ENCODE results near the gene CHL1. TPM values are rescaled to one million over a fixed set of nuclear protein-coding genes. Genes with fewer than 3 reads are reported as not detected.
"Not testable (repeated sequence)": the region's sequence is repeated elsewhere in the genome, so short reads cannot be mapped to it uniquely, and the experiment has no call there.

Gene CHL1
- total RNA-seq, 1 donor from 2014 or later = 36.4 TPM

- no peak for DNase-seq (ENCODE audit: low spot score)
Measured at GRCh38 chr3:335240-335639, 138.7 kb downstream of the CHL1 start.

- no peak for DNase-seq (ENCODE audit: low spot score)
Measured at GRCh38 chr3:339351-339750, 142.8 kb downstream of the CHL1 start.

- DNase-seq (ENCODE audit: low spot score) = no peak
Measured at GRCh38 chr3:341998-342397, 145.4 kb downstream of the CHL1 start.

GRCh38 chr3:346186-346585 is 149.6 kb downstream of the CHL1 start:
- DNase-seq (ENCODE audit: low spot score) = no peak

- DNase-seq (ENCODE audit: low spot score) = no peak
Measured at GRCh38 chr3:347581-347980, 151.0 kb downstream of the CHL1 start.

- DNase-seq (ENCODE audit: low spot score) = no peak
Measured at GRCh38 chr3:350871-351371, 154.4 kb downstream of the CHL1 start.

- no peak for DNase-seq (ENCODE audit: low spot score)
Measured at GRCh38 chr3:352599-352998, 156.0 kb downstream of the CHL1 start.

- DNase-seq (ENCODE audit: low spot score) = no peak
Measured at GRCh38 chr3:353191-353739, 156.7 kb downstream of the CHL1 start.

- DNase-seq (ENCODE audit: low spot score) = no peak
Measured at GRCh38 chr3:354432-354831, 157.9 kb downstream of the CHL1 start.

GRCh38 chr3:355622-356021 is 159.1 kb downstream of the CHL1 start:
- no peak for DNase-seq (ENCODE audit: low spot score)

GRCh38 chr3:356952-357351 is 160.4 kb downstream of the CHL1 start:
- no peak for DNase-seq (ENCODE audit: low spot score)

- DNase-seq (ENCODE audit: low spot score) = no peak
Measured at GRCh38 chr3:359672-360071, 163.1 kb downstream of the CHL1 start.

- DNase-seq (ENCODE audit: low spot score) = no peak
Measured at GRCh38 chr3:362681-363338, 166.2 kb downstream of the CHL1 start.

- no peak for DNase-seq (ENCODE audit: low spot score)
Measured at GRCh38 chr3:364287-364686, 167.7 kb downstream of the CHL1 start.

- no peak for DNase-seq (ENCODE audit: low spot score)
Measured at GRCh38 chr3:365268-365667, 168.7 kb downstream of the CHL1 start.

GRCh38 chr3:366253-366652 is 169.7 kb downstream of the CHL1 start:
- DNase-seq (ENCODE audit: low spot score) = not testable (repeated sequence)

- no peak for DNase-seq (ENCODE audit: low spot score)
Measured at GRCh38 chr3:373193-373779, 176.7 kb downstream of the CHL1 start.

GRCh38 chr3:374459-374858 is 177.9 kb downstream of the CHL1 start:
- no peak for DNase-seq (ENCODE audit: low spot score)

- DNase-seq (ENCODE audit: low spot score) = no peak
Measured at GRCh38 chr3:377158-377561, 180.6 kb downstream of the CHL1 start.

- no peak for DNase-seq (ENCODE audit: low spot score)
Measured at GRCh38 chr3:380801-381200, 184.2 kb downstream of the CHL1 start.

GRCh38 chr3:385151-385550 is 188.6 kb downstream of the CHL1 start:
- no peak for DNase-seq (ENCODE audit: low spot score)

- no peak for DNase-seq (ENCODE audit: low spot score)
Measured at GRCh38 chr3:394775-395174, 198.2 kb downstream of the CHL1 start.

GRCh38 chr3:396293-396692 is 199.7 kb downstream of the CHL1 start:
- no peak for DNase-seq (ENCODE audit: low spot score)

All from mesenteric fat pad (tissue), 1 donor.